PC-9 (cell line): ENCODE measurements around the gene SH3BGRL3. TPM values are rescaled to one million over a fixed set of nuclear protein-coding genes. Genes with fewer than 3 reads are reported as not detected.
"Not testable (repeated sequence)": the region's sequence is repeated elsewhere in the genome, so short reads cannot be mapped to it uniquely, and the experiment has no call there.

Experiments
- Bru-seq: library from RNA; stranded (reverse); fragments of 400-500 nt; gene quantifications from one replicate; lab custom pipeline; 2021; lab: Mats Ljungman, UMichigan
- BruChase-seq, 2 experiments: library from RNA; stranded (reverse); fragments of 400-500 nt; gene quantifications; one replicate each; lab custom pipeline; 2021; lab: Mats Ljungman, UMichigan
- BruUV-seq: library from RNA; stranded (reverse); fragments of 400-500 nt; replicated peaks from 2 replicates; lab custom pipeline; 2021; lab: Mats Ljungman, UMichigan
- CTCF ChIA-PET: fragments of 300-600 bp; sonication (Branson Sonifier 250); formaldehyde crosslinking; loops from one replicate; lab custom pipeline; 2022; ENCODE audit warnings: antibody characterized with exemption; lab: Charles Lee
- POLR2A ChIA-PET: fragments of 300-600 bp; sonication (Branson Sonifier 250); formaldehyde crosslinking; loops from one replicate; lab custom pipeline; 2022; ENCODE audit warnings: antibody characterized with exemption; ENCODE audit not compliant: unreplicated experiment; lab: Charles Lee
- DNase-seq, 2 experiments: peaks; one replicate each; pipeline versions ENCODE4 v3.0.0 to v3.0.0-alpha.2; 2015 to 2022; ENCODE audit warnings: mixed read lengths in 1 of 2
- H2AFZ ChIP-seq: fragments of 200-600 bp; sonication (generic); 2 replicates; pipeline ENCODE4 v1.8.1; 2017; ENCODE audit warnings: antibody characterized with exemption
- H3F3A ChIP-seq: fragments of 200-600 bp; sonication (generic); 2 replicates; pipeline ENCODE4 v1.8.1; 2017; ENCODE audit warnings: antibody characterized with exemption, mild to moderate bottlenecking, low read depth; ENCODE audit not compliant: insufficient read depth
- H3K27ac ChIP-seq: fragments of 200-600 bp; sonication (generic); 2 replicates; pipeline ENCODE4 v1.6.1; 2016; ENCODE audit warnings: mixed run types
- H3K27me3 ChIP-seq: fragments of 200-600 bp; sonication (generic); 2 replicates; pipeline ENCODE4 v1.6.1; 2016; ENCODE audit warnings: low read depth, mixed run types; ENCODE audit not compliant: insufficient read depth
- H3K36me3 ChIP-seq: fragments of 200-600 bp; sonication (generic); 2 replicates; pipeline ENCODE4 v1.6.1; 2016; ENCODE audit warnings: low read depth, mixed run types
- H3K4me1 ChIP-seq: fragments of 200-600 bp; sonication (generic); replicated peaks from 2 replicates; pipeline ENCODE4 v1.6.1; 2016; ENCODE audit warnings: mixed run types; ENCODE audit not compliant: insufficient read depth
- H3K4me2 ChIP-seq: fragments of 200-600 bp; sonication (generic); 2 replicates; pipeline ENCODE4 v1.6.1; 2017; ENCODE audit warnings: mixed run types
- H3K4me3 ChIP-seq: fragments of 200-600 bp; sonication (generic); 2 replicates; pipeline ENCODE4 v1.6.1; 2016; ENCODE audit warnings: mixed run types
- H3K79me2 ChIP-seq: fragments of 200-600 bp; sonication (generic); 2 replicates; pipeline ENCODE4 v1.6.1; 2017; ENCODE audit warnings: low read depth, mixed run types
- H3K9me2 ChIP-seq: fragments of 200-600 bp; sonication (generic); 2 replicates; pipeline ENCODE4 v1.8.1; 2017; ENCODE audit warnings: mild to moderate bottlenecking; ENCODE audit not compliant: insufficient read depth
- H3K9me3 ChIP-seq: fragments of 200-600 bp; sonication (generic); 2 replicates; pipeline ENCODE4 v1.8.1; 2016; ENCODE audit warnings: low read depth; ENCODE audit not compliant: insufficient read depth
- H4K20me1 ChIP-seq: fragments of 200-600 bp; sonication (generic); 2 replicates; pipeline ENCODE4 v1.8.1; 2017; ENCODE audit not compliant: insufficient read depth
- CTCF ChIP-seq: fragments of 200-600 bp; sonication (generic); conservative IDR thresholded peaks from 2 replicates; pipeline ENCODE4 v1.6.1; 2017; ENCODE audit warnings: mixed run types, antibody characterized with exemption, mild to moderate bottlenecking, moderate library complexity
- EZH2 ChIP-seq: fragments of 200-600 bp; sonication (generic); IDR thresholded peaks from 2 replicates; pipeline ENCODE4 v1.8.0; 2017; ENCODE audit warnings: antibody characterized with exemption, low read depth
- intact Hi-C: fragments of 100-400 bp; cut with micrococcal nuclease; formaldehyde crosslinking; loops from one replicate; pipeline ENCODE4 v1.10.0; 2022; ENCODE audit not compliant: unreplicated experiment
- long read RNA-seq: library from polyadenylated mRNA; stranded (forward); transcript quantifications from one replicate; pipeline ENCODE4 v2.0.0, GENCODE V29; 2022
- total RNA-seq: library from RNA; stranded (reverse); gene quantifications from 2 replicates; pipeline ENCODE4 v1.2.3, GENCODE V29; 2021

Gene SH3BGRL3
- total RNA-seq (168 and 206 TPM in 2 replicates), Bru-seq, nascent RNA (percentile 87 among the genes with signal in this experiment), BruChase-seq, experiment 1, labeled RNA remaining after a 2-hour chase (percentile 91 among the genes with signal in this experiment), BruChase-seq, experiment 2, labeled RNA remaining after a 6-hour chase (percentile 97 among the genes with signal in this experiment)
- long read RNA-seq, transcript SH3BGRL3-201 (3 exons, 1,661 nt) = major isoform, 838 of 861 reads
- long read RNA-seq, transcript SH3BGRL3-202 (2 exons, 768 nt) = minor isoform, 5 of 861 reads
- long read RNA-seq, partial matches to known transcripts = 3 of 861 reads
- long read RNA-seq, other reads (novel, unspliced or antisense) = 15 of 861 reads

- Histone ChIP-seq H2AFZ (peak within 1 kb of the TSS; percentile 68), H3K27ac (peak within 1 kb of the TSS; percentile 63), H3F3A (peaks cover 49% of the 10 kb centered on the region)
Measured at GRCh38 chr1:26279456-26280332, at the start of gene SH3BGRL3. Gene SH3BGRL3 (plus strand): TSS chr1:26280086. CDS start chr1:26280156, 70 bp downstream.

GRCh38 chr1:26230682-26231081 lies 49.2 kb upstream of the SH3BGRL3 start:
- H3K4me1 ChIP-seq, H3K9me2 ChIP-seq, H3K36me3 ChIP-seq, H2AFZ ChIP-seq, H3K9me3 ChIP-seq, H3K4me2 ChIP-seq, CTCF ChIA-PET, BruUV-seq, intact Hi-C loops, H3K4me3 ChIP-seq, H3F3A ChIP-seq, H4K20me1 ChIP-seq, H3K27ac ChIP-seq, DNase-seq, H3K27me3 ChIP-seq: not testable (repeated sequence)
- POLR2A ChIA-PET = interaction anchor here (0.6 kb wide), 1 partner anchor 54 kb away, joined by 16 read pairs; no protein-coding TSS in a partner anchor
- peaks cover 14% of the 10 kb centered on the region for H3K79me2 ChIP-seq

More at GRCh38 chr1:26279456-26280332, at the start of gene SH3BGRL3:
- H4K20me1 ChIP-seq = 0 out of 2 replicates have a peak, but pooled peaks cover 3% of the 10 kb centered on the region
- no peaks in the 10 kb centered on the region for H3K27me3 ChIP-seq
- DNase-seq = peak; percentile 61 to 84
- ChIA-PET POLR2A (interaction anchor here (0.5 to 0.8 kb wide), 4 partner anchors 28 to 98 kb away, joined by 3 to 8 read pairs (median 4); no protein-coding TSS in a partner anchor), CTCF (interaction anchor here (0.6 kb wide), 2 partner anchors 31 to 121 kb away, joined by 8 to 13 read pairs; no protein-coding TSS in a partner anchor)
- H3K4me2 ChIP-seq = peak within 1 kb of the TSS; percentile 87
- peaks cover 9% of the 10 kb centered on the region; the same call in 1 of the 2 replicates for H3K79me2 ChIP-seq
- H3K4me1 ChIP-seq = peaks cover 63% of the 10 kb centered on the region
- peak within 1 kb of the TSS; percentile 62 for H3K4me3 ChIP-seq
- intact Hi-C loops = loop anchor here (2.0 to 5.0 kb wide), 4 partner anchors 23 to 242 kb away; partner anchors contain the start of gene PDIK1L
- TSS peak; percentile 45 for BruUV-seq
- TF ChIP-seq EZH2 (no peak), CTCF (peak; percentile 32; the same call in 1 of the 2 replicates)
- peaks cover 14% of the 10 kb centered on the region; the same call in 1 of the 2 replicates for H3K36me3 ChIP-seq
- H3K9me2 ChIP-seq = no peaks in the 10 kb centered on the region
- no peaks in the 10 kb centered on the region for H3K9me3 ChIP-seq

- H3K36me3 ChIP-seq = 0 out of 2 replicates have a peak, but pooled peaks cover 3% of the 10 kb centered on the region
- peaks cover 48% of the 10 kb centered on the region for H3K79me2 ChIP-seq
- DNase-seq = peak; percentile 89 to 98
- CTCF ChIA-PET = interaction anchor here (0.6 to 1.9 kb wide), 8 partner anchors 44 to 1412 kb away, joined by 3 to 7 read pairs (median 3); partner anchors contain the start of genes CATSPER4, CNKSR1 and ZNF593
- H3K27ac ChIP-seq = 0 out of 2 replicates have a peak within 1 kb of the TSS, but pooled peaks have one; percentile 16
- peaks cover 31% of the 10 kb centered on the region for H3K4me1 ChIP-seq
- TSS peak; percentile 51 for BruUV-seq
- peak within 1 kb of the TSS; percentile 84 for H2AFZ ChIP-seq
- peak; percentile 80 for TF ChIP-seq CTCF
- TF ChIP-seq EZH2 = no peak
- no peaks in the 10 kb centered on the region for H3K9me2 ChIP-seq
- POLR2A ChIA-PET = interaction anchor here (0.5 to 0.7 kb wide), 9 partner anchors 16 to 1868 kb away, joined by 3 to 24 read pairs (median 5); partner anchors contain the start of gene CATSPER4
- H3F3A ChIP-seq = no peaks in the 10 kb centered on the region
- intact Hi-C loops = loop anchor here (1.0 kb wide), 3 partner anchors 57 to 198 kb away; partner anchors contain the start of gene CNKSR1
- no peaks in the 10 kb centered on the region for H3K27me3 ChIP-seq
- H3K4me2 ChIP-seq = peak within 1 kb of the TSS; percentile 85
- no peaks in the 10 kb centered on the region for H3K9me3 ChIP-seq
- no peaks in the 10 kb centered on the region for H4K20me1 ChIP-seq
- H3K4me3 ChIP-seq = peak within 1 kb of the TSS; percentile 84
Measured at GRCh38 chr1:26233903-26234643, 45.8 kb upstream of the SH3BGRL3 start, which contains the start of gene CEP85. Gene CEP85 (plus strand): TSS chr1:26234200. CDS start chr1:26239784, 5,584 bp downstream.
